Right atrium auricular region (tissue), 2 donors: ENCODE data around the gene LIM2. TPM values are rescaled to one million over a fixed set of nuclear protein-coding genes. Genes with fewer than 3 reads are reported as not detected.

Experiments
- DNase-seq: peaks from one replicate; pipeline ENCODE4 v3.0.0-alpha.2; 2019; ENCODE audit warnings: low spot score
- H3K27ac ChIP-seq, 2 donors: fragments of 200-600 bp; sonication (generic); 1 replicate in 1 of 2; 2 replicates in 1 of 2; pipeline ENCODE4 v1.5.1; 2016 to 2019
- H3K27me3 ChIP-seq, 2 donors: fragments of 200-600 bp; sonication (generic); one replicate each; pipeline versions ENCODE4 v1.5.1 to v1.6.0; 2017 to 2019
- H3K36me3 ChIP-seq: fragments of 200-600 bp; sonication (generic); one replicate; pipeline ENCODE4 v1.5.1; 2016
- H3K4me1 ChIP-seq, 2 donors: fragments of 200-600 bp; sonication (generic); one replicate each; pipeline versions ENCODE4 v1.5.1 to v1.6.0; 2017 to 2019
- H3K4me3 ChIP-seq, 2 donors: fragments of 200-600 bp; sonication (generic); 1 replicate in 1 of 2; 2 replicates in 1 of 2; pipeline ENCODE4 v1.5.1; 2017 to 2019; ENCODE audit warnings: mild to moderate bottlenecking in 1 of 2, moderate library complexity in 1 of 2
- H3K9me3 ChIP-seq, 2 donors: fragments of 200-600 bp; sonication (generic); one replicate each; pipeline ENCODE4 v1.5.1; 2019
- total RNA-seq, 2 donors: library from RNA; depleted of rRNA; stranded (reverse); fragments of >200 nt; gene quantifications; one replicate each; pipeline ENCODE4 v1.1.0, GENCODE V29; 2016
- TF ChIP-seq, protein P1 (sequence below), 2 donors: fragments of 200-600 bp; sonication (generic); IDR thresholded peaks; one replicate each; pipeline ENCODE4 v1.5.1; 2019; ENCODE audit warnings: antibody characterized with exemption in 2 of 2

The LIM2 gene
- total RNA-seq, 2 donors from 2014 or later = not detected

DNA sequence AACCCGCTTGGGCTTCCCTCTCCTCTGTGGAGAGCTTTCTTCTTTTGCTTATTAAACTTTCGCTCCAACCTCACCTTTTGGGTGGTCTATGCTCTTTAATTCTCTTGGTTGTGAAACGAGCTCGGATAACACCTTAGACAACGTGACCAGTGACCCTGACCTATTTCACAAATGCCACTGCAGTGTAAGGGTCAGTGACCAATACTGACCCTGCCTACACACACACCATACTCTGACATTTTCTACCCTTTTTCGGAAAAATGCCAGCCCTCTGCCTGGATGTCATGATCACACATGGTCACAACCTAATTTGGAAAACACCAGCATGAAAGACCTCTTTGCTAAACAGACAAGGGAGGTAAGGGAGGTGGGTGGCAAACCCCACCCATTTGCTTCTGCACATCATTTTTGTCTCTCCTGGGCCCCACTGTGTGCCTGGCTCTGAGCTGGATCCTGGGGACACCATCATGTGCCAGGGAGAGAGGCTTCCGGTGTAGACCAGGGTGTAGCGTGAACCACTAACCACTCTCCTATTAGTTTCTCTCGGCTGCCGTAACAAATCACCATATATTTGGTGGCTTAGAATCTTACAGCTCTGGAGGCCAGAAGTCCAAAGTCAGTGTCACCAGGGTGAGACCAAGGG lies 31.5 kb downstream of the LIM2 start:
- Histone ChIP-seq H3K4me3 (no peak overlapping the region), H3K27me3 (no peaks in the 10 kb centered on the region), H3K27ac (no peak overlapping the region), H3K9me3 (no peaks in the 10 kb centered on the region), H3K36me3 (peaks cover 15% of the 10 kb centered on the region), H3K4me1 (no peaks in the 10 kb centered on the region)
- TF ChIP-seq, protein P1, sequence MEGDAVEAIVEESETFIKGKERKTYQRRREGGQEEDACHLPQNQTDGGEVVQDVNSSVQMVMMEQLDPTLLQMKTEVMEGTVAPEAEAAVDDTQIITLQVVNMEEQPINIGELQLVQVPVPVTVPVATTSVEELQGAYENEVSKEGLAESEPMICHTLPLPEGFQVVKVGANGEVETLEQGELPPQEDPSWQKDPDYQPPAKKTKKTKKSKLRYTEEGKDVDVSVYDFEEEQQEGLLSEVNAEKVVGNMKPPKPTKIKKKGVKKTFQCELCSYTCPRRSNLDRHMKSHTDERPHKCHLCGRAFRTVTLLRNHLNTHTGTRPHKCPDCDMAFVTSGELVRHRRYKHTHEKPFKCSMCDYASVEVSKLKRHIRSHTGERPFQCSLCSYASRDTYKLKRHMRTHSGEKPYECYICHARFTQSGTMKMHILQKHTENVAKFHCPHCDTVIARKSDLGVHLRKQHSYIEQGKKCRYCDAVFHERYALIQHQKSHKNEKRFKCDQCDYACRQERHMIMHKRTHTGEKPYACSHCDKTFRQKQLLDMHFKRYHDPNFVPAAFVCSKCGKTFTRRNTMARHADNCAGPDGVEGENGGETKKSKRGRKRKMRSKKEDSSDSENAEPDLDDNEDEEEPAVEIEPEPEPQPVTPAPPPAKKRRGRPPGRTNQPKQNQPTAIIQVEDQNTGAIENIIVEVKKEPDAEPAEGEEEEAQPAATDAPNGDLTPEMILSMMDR (IDR thresholded peaks at IDR 0.05) = no peak
- no peak for DNase-seq

GRCh38 chr19:51354742-51355148 lies 33.0 kb downstream of the LIM2 start:
- DNase-seq = no peak
- Histone ChIP-seq H3K4me1 (no peaks in the 10 kb centered on the region), H3K27ac (no peak overlapping the region), H3K27me3 (no peaks in the 10 kb centered on the region), H3K9me3 (no peaks in the 10 kb centered on the region), H3K36me3 (peaks cover 29% of the 10 kb centered on the region), H3K4me3 (no peak overlapping the region)
- TF ChIP-seq, protein P1 (IDR thresholded peaks at IDR 0.05) = no peak

- no peak for DNase-seq
- TF ChIP-seq, protein P1 (IDR thresholded peaks at IDR 0.05) = no peak
- Histone ChIP-seq H3K9me3 (no peaks in the 10 kb centered on the region), H3K27me3 (no peaks in the 10 kb centered on the region), H3K4me3 (no peak overlapping the region), H3K36me3 (peaks cover 30% of the 10 kb centered on the region), H3K27ac (no peak overlapping the region), H3K4me1 (no peaks in the 10 kb centered on the region)
Observed at GRCh38 chr19:51354103-51354741, 33.6 kb downstream of the LIM2 start.

GRCh38 chr19:51352783-51353360 lies 34.9 kb downstream of the LIM2 start:
- Histone ChIP-seq H3K9me3 (no peaks in the 10 kb centered on the region), H3K36me3 (peaks cover 30% of the 10 kb centered on the region), H3K4me1 (no peaks in the 10 kb centered on the region), H3K27ac (no peak overlapping the region), H3K4me3 (no peak overlapping the region), H3K27me3 (no peaks in the 10 kb centered on the region)
- TF ChIP-seq, protein P1 (IDR thresholded peaks at IDR 0.05) = no peak
- DNase-seq = no peak

DNA sequence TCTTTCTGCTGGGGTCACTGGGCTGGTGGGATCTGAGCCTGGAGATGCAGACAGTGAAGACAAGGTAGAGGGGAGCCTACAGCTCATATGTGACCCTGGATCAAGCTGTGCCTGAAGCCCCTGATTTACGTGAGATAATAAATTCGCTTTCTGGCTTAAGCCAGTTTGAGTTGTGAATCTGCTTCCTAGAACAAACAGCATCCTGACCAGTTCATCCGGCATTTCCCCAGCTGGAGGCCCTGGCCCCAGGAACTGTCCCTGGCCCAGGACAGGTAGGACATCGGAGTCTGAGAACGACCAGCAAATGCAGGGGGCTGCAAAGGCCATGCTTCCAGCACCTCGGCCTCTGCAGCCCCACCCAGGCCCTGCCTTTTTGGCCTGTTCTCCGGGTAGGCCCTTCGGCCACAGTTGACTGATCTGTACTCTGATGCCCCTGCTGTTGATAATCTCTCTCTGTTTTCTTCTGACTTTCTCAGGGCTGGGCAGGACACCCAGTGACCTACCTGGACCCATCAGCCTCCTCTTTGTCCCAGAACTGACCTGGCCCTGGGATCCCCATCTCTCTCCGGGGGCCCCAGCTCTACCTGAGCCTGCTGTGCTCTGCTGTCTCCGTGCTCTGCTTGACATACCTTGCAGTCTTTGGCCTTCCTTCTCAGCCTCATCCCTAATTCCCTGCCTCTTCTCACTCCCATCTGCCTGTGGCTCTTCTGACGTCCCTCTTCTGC lies 36.3 kb downstream of the LIM2 start:
- TF ChIP-seq, protein P1 (IDR thresholded peaks at IDR 0.05) = no peak
- DNase-seq = no peak
- Histone ChIP-seq H3K27ac (no peak overlapping the region), H3K36me3 (peaks cover 38% of the 10 kb centered on the region), H3K4me3 (no peak overlapping the region), H3K9me3 (no peaks in the 10 kb centered on the region), H3K27me3 (no peaks in the 10 kb centered on the region), H3K4me1 (no peaks in the 10 kb centered on the region)
